ENCODE measurements around the gene KIF17.

KIF17 gene

DNA sequence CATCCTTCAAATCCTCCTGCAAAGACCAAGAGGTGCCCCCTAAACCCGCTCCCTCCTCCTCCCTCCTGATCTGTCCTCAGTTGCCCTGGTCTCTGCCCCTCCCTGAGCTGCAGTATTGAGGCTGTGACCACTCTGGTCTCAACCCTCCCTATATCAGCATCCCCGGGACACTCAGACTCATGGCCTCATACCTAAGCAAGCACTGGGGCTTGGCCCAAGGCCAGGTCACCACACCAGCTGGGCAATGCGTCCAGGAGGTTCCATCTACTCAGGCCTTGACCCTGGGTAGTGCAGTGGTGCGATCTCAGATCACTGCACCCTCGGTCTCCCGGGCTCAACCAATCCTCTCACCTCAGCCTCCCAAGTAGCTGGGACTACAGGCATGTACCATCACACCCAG lies 9.8 kb downstream of the KIF17 start:
- Histone ChIP-seq H3K4me2 (ENCODE audit: low read length) (no peak overlapping the region), H3K9me3 (ENCODE audit: control insufficient read depth, insufficient read depth, low read length) (no peaks in the 10 kb centered on the region), H4K20me1 (ENCODE audit: control insufficient read depth, insufficient read depth, low read depth, low read length) (no peaks in the 10 kb centered on the region), H3K9me2 (replicated peaks; ENCODE audit: control insufficient read depth, low read length) (no peaks in the 10 kb centered on the region), H3K36me3 (ENCODE audit: control insufficient read depth, low read length) (no peaks in the 10 kb centered on the region), H3F3A (ENCODE audit: control insufficient read depth, insufficient read depth) (no peaks in the 10 kb centered on the region), H3K27ac (ENCODE audit: low read depth, low read length) (no peak overlapping the region), H3K79me2 (ENCODE audit: control insufficient read depth, low read length) (no peaks in the 10 kb centered on the region), H3K4me3 (ENCODE audit: low read length) (no peak overlapping the region), H3K27me3 (ENCODE audit: control insufficient read depth, low read length) (no peaks in the 10 kb centered on the region), H3K4me1 (ENCODE audit: control insufficient read depth, low read length) (no peaks in the 10 kb centered on the region)
- TF ChIP-seq EZH2phosphoT487 (IDR thresholded peaks at IDR 0.05; ENCODE audit: borderline replicate concordance, low read length) (no peak), CTCF (IDR thresholded peaks at IDR 0.05; ENCODE audit: low read depth, low read length, poor library complexity, severe bottlenecking) (no peak)

GRCh38 chr1:20706841-20707240 lies 11.0 kb downstream of the KIF17 start:
- Histone ChIP-seq H3K4me3 (ENCODE audit: low read length) (no peak overlapping the region), H4K20me1 (ENCODE audit: control insufficient read depth, insufficient read depth, low read depth, low read length) (no peaks in the 10 kb centered on the region), H3K27me3 (ENCODE audit: control insufficient read depth, low read length) (no peaks in the 10 kb centered on the region), H3K9me3 (ENCODE audit: control insufficient read depth, insufficient read depth, low read length) (no peaks in the 10 kb centered on the region), H3K36me3 (ENCODE audit: control insufficient read depth, low read length) (no peaks in the 10 kb centered on the region), H3K4me2 (ENCODE audit: low read length) (no peak overlapping the region), H3K9me2 (replicated peaks; ENCODE audit: control insufficient read depth, low read length) (no peaks in the 10 kb centered on the region), H3K4me1 (ENCODE audit: control insufficient read depth, low read length) (no peaks in the 10 kb centered on the region), H3K79me2 (ENCODE audit: control insufficient read depth, low read length) (no peaks in the 10 kb centered on the region), H3K27ac (ENCODE audit: low read depth, low read length) (no peak overlapping the region), H3F3A (ENCODE audit: control insufficient read depth, insufficient read depth) (no peaks in the 10 kb centered on the region)
- TF ChIP-seq EZH2phosphoT487 (IDR thresholded peaks at IDR 0.05; ENCODE audit: borderline replicate concordance, low read length) (no peak), CTCF (IDR thresholded peaks at IDR 0.05; ENCODE audit: low read depth, low read length, poor library complexity, severe bottlenecking) (no peak)

DNA sequence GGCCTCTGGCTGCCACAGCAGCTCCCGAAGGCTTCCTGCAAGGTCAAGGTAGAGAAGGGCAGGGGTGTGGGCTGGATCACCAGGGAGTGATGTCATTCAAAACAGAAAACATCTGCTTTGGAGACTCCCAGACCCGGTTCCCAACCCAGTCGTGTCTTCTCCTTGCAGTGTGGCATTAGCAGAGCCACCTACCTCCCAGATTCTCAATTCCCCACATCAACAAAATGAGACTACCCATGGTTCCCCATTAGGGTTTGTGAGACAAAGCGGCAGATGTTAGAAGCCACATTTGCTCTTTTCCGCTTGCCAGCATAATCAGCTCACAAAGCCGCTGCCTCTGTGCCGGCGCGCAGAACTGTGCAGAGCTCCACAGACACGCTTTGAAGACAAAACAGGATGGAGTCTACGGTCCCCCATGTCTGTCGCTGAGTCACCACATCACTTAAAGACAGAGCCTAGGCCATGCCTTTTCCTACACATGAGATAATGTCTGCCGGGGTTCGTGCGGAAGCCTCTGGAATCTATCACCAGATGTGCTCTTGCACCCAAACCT lies 12.5 kb downstream of the KIF17 start:
- no peaks in the 10 kb centered on the region for H3F3A ChIP-seq (ENCODE audit: control insufficient read depth, insufficient read depth)
- TF ChIP-seq EZH2phosphoT487 (IDR thresholded peaks at IDR 0.05; ENCODE audit: borderline replicate concordance, low read length) (no peak), CTCF (IDR thresholded peaks at IDR 0.05; ENCODE audit: low read depth, low read length, poor library complexity, severe bottlenecking) (no peak)
- H3K36me3 ChIP-seq (ENCODE audit: control insufficient read depth, low read length) = no peaks in the 10 kb centered on the region
- no peaks in the 10 kb centered on the region for H4K20me1 ChIP-seq (ENCODE audit: control insufficient read depth, insufficient read depth, low read depth, low read length)
- no peaks in the 10 kb centered on the region for H3K4me1 ChIP-seq (ENCODE audit: control insufficient read depth, low read length)
- no peaks in the 10 kb centered on the region for H3K79me2 ChIP-seq (ENCODE audit: control insufficient read depth, low read length)
- H3K27me3 ChIP-seq (ENCODE audit: control insufficient read depth, low read length) = no peaks in the 10 kb centered on the region
- no peak overlapping the region for H3K4me2 ChIP-seq (ENCODE audit: low read length)
- H3K4me3 ChIP-seq (ENCODE audit: low read length) = no peak overlapping the region
- H3K9me3 ChIP-seq (ENCODE audit: control insufficient read depth, insufficient read depth, low read length) = no peaks in the 10 kb centered on the region
- H3K27ac ChIP-seq (ENCODE audit: low read depth, low read length) = no peak overlapping the region
- no peaks in the 10 kb centered on the region for H3K9me2 ChIP-seq (replicated peaks; ENCODE audit: control insufficient read depth, low read length)

Data from DOHH2 (cell line).